ENCODE results near the gene SORCS3. TPM values are rescaled to one million over a fixed set of nuclear protein-coding genes. Genes with fewer than 3 reads are reported as not detected.

The SORCS3 gene
- total and polyA plus RNA-seq, 7 donors = 0.15 to 1.1 (median 0.33) TPM; not detected in 2

- Histone ChIP-seq H3K4me3 (no peak overlapping the region), H3K27me3 (peaks cover 0 to under 1% (median 0%) of the 10 kb centered on the region in 3 donors), H3K36me3 (no peaks in the 10 kb centered on the region), H3K27ac (no peak overlapping the region), H3K9me3 (no peaks in the 10 kb centered on the region), H3K4me1 (no peaks in the 10 kb centered on the region)
- DNase-seq = no peak
- WGBS, 2 donors = 58 to 62% methylated on average over 1 of the region's 1 CpG
- TF ChIP-seq, protein P1, sequence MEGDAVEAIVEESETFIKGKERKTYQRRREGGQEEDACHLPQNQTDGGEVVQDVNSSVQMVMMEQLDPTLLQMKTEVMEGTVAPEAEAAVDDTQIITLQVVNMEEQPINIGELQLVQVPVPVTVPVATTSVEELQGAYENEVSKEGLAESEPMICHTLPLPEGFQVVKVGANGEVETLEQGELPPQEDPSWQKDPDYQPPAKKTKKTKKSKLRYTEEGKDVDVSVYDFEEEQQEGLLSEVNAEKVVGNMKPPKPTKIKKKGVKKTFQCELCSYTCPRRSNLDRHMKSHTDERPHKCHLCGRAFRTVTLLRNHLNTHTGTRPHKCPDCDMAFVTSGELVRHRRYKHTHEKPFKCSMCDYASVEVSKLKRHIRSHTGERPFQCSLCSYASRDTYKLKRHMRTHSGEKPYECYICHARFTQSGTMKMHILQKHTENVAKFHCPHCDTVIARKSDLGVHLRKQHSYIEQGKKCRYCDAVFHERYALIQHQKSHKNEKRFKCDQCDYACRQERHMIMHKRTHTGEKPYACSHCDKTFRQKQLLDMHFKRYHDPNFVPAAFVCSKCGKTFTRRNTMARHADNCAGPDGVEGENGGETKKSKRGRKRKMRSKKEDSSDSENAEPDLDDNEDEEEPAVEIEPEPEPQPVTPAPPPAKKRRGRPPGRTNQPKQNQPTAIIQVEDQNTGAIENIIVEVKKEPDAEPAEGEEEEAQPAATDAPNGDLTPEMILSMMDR (IDR thresholded peaks at IDR 0.05) = peak in 1 of 4 experiments; percentile 15
- TF ChIP-seq POLR2A (IDR thresholded peaks at IDR 0.05) (no peak), EP300 (IDR thresholded peaks at IDR 0.05) (no peak), POLR2AphosphoS5 (IDR thresholded peaks at IDR 0.05) (no peak)
- intact Hi-C loops (cut with DNase I) = no loop called here
Observed at GRCh38 chr10:104650072-104650471, 9.0 kb downstream of the SORCS3 start.

GRCh38 chr10:104650635-104651331 lies 9.7 kb downstream of the SORCS3 start:
- DNase-seq = no peak
- 62 to 68% methylated on average over 3 of the region's 3 CpGs for WGBS, 2 donors
- no peaks in the 10 kb centered on the region for H3K27me3 ChIP-seq
- intact Hi-C loops (cut with DNase I) = no loop called here
- H3K27ac ChIP-seq = no peak overlapping the region
- H3K4me1 ChIP-seq = no peaks in the 10 kb centered on the region
- TF ChIP-seq POLR2A (IDR thresholded peaks at IDR 0.05) (no peak), POLR2AphosphoS5 (IDR thresholded peaks at IDR 0.05) (no peak), EP300 (IDR thresholded peaks at IDR 0.05) (no peak)
- TF ChIP-seq, protein P1 (IDR thresholded peaks at IDR 0.05) = no peak
- H3K9me3 ChIP-seq = no peaks in the 10 kb centered on the region
- H3K36me3 ChIP-seq = no peaks in the 10 kb centered on the region
- H3K4me3 ChIP-seq = no peak overlapping the region

DNA sequence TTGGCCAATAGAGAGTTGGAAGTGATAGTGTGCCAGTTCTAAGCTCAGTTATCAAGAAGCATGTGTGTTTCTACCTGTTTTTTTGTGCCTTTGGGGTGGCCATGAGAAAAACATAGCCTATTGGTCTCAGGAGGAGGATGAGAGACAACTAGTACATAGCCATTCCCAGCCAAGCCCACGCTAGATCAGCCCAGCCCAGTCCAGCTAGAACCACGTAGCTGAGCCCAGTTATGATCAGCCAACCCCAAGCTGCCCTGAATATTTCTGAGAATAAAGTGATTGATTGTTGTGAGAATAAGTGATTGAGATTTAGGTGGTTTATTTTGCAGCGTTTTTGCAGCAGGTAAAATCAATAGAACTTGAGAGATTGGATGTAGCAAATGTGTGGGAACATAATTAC lies 15.9 kb downstream of the SORCS3 start:
- H3K9me3 ChIP-seq = no peaks in the 10 kb centered on the region
- no peak for DNase-seq
- TF ChIP-seq POLR2A (IDR thresholded peaks at IDR 0.05) (no peak), POLR2AphosphoS5 (IDR thresholded peaks at IDR 0.05) (no peak), EP300 (IDR thresholded peaks at IDR 0.05) (no peak)
- TF ChIP-seq, protein P1 (IDR thresholded peaks at IDR 0.05) = no peak
- peak overlapping the region in 3 of 4 donors; percentile 9 to 55 (median 18) for H3K27ac ChIP-seq
- no peaks in the 10 kb centered on the region for H3K27me3 ChIP-seq
- H3K4me3 ChIP-seq = no peak overlapping the region
- H3K36me3 ChIP-seq = no peaks in the 10 kb centered on the region
- intact Hi-C loops (cut with DNase I) = no loop called here
- WGBS, 2 donors = 42 to 75% methylated on average over 3 of the region's 3 CpGs
- H3K4me1 ChIP-seq = peaks cover 0 to 6% (median 0%) of the 10 kb centered on the region in 4 donors

GRCh38 chr10:104657457-104657856 lies 16.4 kb downstream of the SORCS3 start:
- Histone ChIP-seq H3K27me3 (no peaks in the 10 kb centered on the region), H3K4me1 (peaks cover 0 to 6% (median 0%) of the 10 kb centered on the region in 4 donors), H3K4me3 (no peak overlapping the region), H3K36me3 (no peaks in the 10 kb centered on the region), H3K9me3 (no peaks in the 10 kb centered on the region), H3K27ac (peak overlapping the region in 2 of 4 donors; percentile 9 to 55)
- 47 to 64% methylated on average over 3 of the region's 3 CpGs for WGBS, 2 donors
- DNase-seq = no peak
- intact Hi-C loops (cut with DNase I) = no loop called here
- TF ChIP-seq POLR2A (IDR thresholded peaks at IDR 0.05) = no peak
- TF ChIP-seq, protein P1 (IDR thresholded peaks at IDR 0.05) = no peak
- TF ChIP-seq POLR2AphosphoS5 (IDR thresholded peaks at IDR 0.05) = no peak
- no peak for TF ChIP-seq EP300 (IDR thresholded peaks at IDR 0.05)

All from sigmoid colon (tissue), 7 donors.